IMR-90 (cell line): ENCODE results near the gene AGBL1. TPM values are rescaled to one million over a fixed set of nuclear protein-coding genes. Genes with fewer than 3 reads are reported as not detected.

Source experiments
- ATAC-seq: fragments of 200-7000 bp; cut with Tn5 transposase; 2 replicates; pipeline ENCODE4 v1.9.1; 2020; ENCODE audit warnings: low read depth, mild to moderate bottlenecking, moderate library complexity
- BruUV-seq: library from RNA; stranded (reverse); fragments of 400-500 nt; replicated peaks from 2 replicates; lab custom pipeline; 2021; lab: Mats Ljungman, UMichigan
- CTCF ChIA-PET: fragments of 300-600 bp; formaldehyde crosslinking; extraction: SDS; loops from one replicate; lab custom pipeline; 2021; ENCODE audit warnings: antibody characterized with exemption; lab: Yijun Ruan, JAX
- POLR2A ChIA-PET: fragments of 300-600 bp; sonication (Branson Sonifier 250); formaldehyde crosslinking; loops from one replicate; lab custom pipeline; 2022; ENCODE audit warnings: antibody characterized with exemption; ENCODE audit not compliant: unreplicated experiment; lab: Charles Lee
- DNase-seq: peaks from one replicate; pipeline ENCODE4 v3.0.0; 2013
- H2AFZ ChIP-seq: replicated peaks from 2 replicates; pipeline ENCODE3; 2013; ENCODE audit warnings: low read length, mild to moderate bottlenecking; ENCODE audit not compliant: poor library complexity
- H2AK5ac ChIP-seq: 2 replicates; pipeline ENCODE4 v1.6.1; 2013; ENCODE audit warnings: low read depth, low read length, inconsistent platforms
- H2AK9ac ChIP-seq: replicated peaks from 2 replicates; pipeline ENCODE3; 2013; ENCODE audit warnings: mild to moderate bottlenecking, low read depth, low read length, moderate library complexity; ENCODE audit not compliant: poor library complexity
- H2BK120ac ChIP-seq: 2 replicates; pipeline ENCODE4 v1.6.1; 2013; ENCODE audit warnings: low read depth, low read length, inconsistent platforms
- H2BK15ac ChIP-seq: 3 replicates; pipeline ENCODE4 v1.6.1; 2013; ENCODE audit warnings: low read depth, low read length, inconsistent platforms
- H2BK20ac ChIP-seq: 2 replicates; pipeline ENCODE4 v1.6.1; 2013; ENCODE audit warnings: low read depth, mild to moderate bottlenecking, inconsistent platforms, low read length, moderate library complexity
- H2BK5ac ChIP-seq: 2 replicates; pipeline ENCODE4 v1.6.1; 2013; ENCODE audit warnings: mild to moderate bottlenecking, low read depth, low read length, inconsistent platforms; ENCODE audit not compliant: poor library complexity, severe bottlenecking
- H3K14ac ChIP-seq: replicated peaks from 2 replicates; pipeline ENCODE4 v1.6.1; 2013; ENCODE audit warnings: low read depth, low read length, inconsistent platforms
- H3K18ac ChIP-seq: 2 replicates; pipeline ENCODE4 v1.6.1; 2013; ENCODE audit warnings: low read depth, low read length, control low read depth
- H3K23ac ChIP-seq: 2 replicates; pipeline ENCODE4 v1.6.1; 2013; ENCODE audit warnings: low read depth, low read length, inconsistent platforms
- H3K27ac ChIP-seq: 2 replicates; pipeline ENCODE4 v1.5.1; 2013; ENCODE audit warnings: mild to moderate bottlenecking, control low read depth, low read length; ENCODE audit not compliant: insufficient read depth
- H3K27me3 ChIP-seq: 2 replicates; pipeline ENCODE4 v1.6.1; 2013; ENCODE audit warnings: low read length; ENCODE audit not compliant: control insufficient read depth, insufficient read depth
- H3K36me3 ChIP-seq: 2 replicates; pipeline ENCODE4 v1.6.1; 2013; ENCODE audit warnings: low read length, mixed read lengths; ENCODE audit not compliant: control insufficient read depth, insufficient read depth
- H3K4ac ChIP-seq: 2 replicates; pipeline ENCODE4 v1.6.1; 2013; ENCODE audit warnings: low read depth, low read length, inconsistent platforms
- H3K4me1 ChIP-seq: 2 replicates; pipeline ENCODE4 v1.6.1; 2013; ENCODE audit warnings: low read length, mixed read lengths; ENCODE audit not compliant: control insufficient read depth, insufficient read depth
- H3K4me2 ChIP-seq: 2 replicates; pipeline ENCODE4 v1.6.1; 2013; ENCODE audit warnings: low read depth, mild to moderate bottlenecking, control low read depth, low read length, moderate library complexity
- H3K4me3 ChIP-seq: 2 replicates; pipeline ENCODE4 v1.5.1; 2013; ENCODE audit warnings: low read depth, mild to moderate bottlenecking, control low read depth, low read length, moderate library complexity; ENCODE audit not compliant: insufficient read depth
- H3K56ac ChIP-seq: 2 replicates; pipeline ENCODE4 v1.6.1; 2013; ENCODE audit warnings: low read length, inconsistent platforms; ENCODE audit not compliant: insufficient read depth; ENCODE audit errors: extremely low read depth
- H3K79me1 ChIP-seq, 2 experiments: 2 replicates each; pipeline ENCODE4 v1.6.1; 2013; ENCODE audit warnings: low read length in 2 of 2, inconsistent platforms in 1 of 2, low read depth in 1 of 2
- H3K9ac ChIP-seq: 2 replicates; pipeline ENCODE4 v1.6.1; 2013; ENCODE audit warnings: low read depth, low read length, control low read depth
- H3K9me1 ChIP-seq: 2 replicates; pipeline ENCODE4 v1.6.1; 2013; ENCODE audit warnings: low read length, inconsistent platforms; ENCODE audit not compliant: insufficient read depth
- H3K9me3 ChIP-seq: 2 replicates; pipeline ENCODE4 v1.6.1; 2013; ENCODE audit warnings: low read length; ENCODE audit not compliant: control insufficient read depth, insufficient read depth
- H4K20me1 ChIP-seq: 2 replicates; pipeline ENCODE4 v1.6.1; 2013; ENCODE audit warnings: low read length, inconsistent platforms; ENCODE audit not compliant: insufficient read depth
- H4K5ac ChIP-seq: 2 replicates; pipeline ENCODE4 v1.6.1; 2013; ENCODE audit warnings: mild to moderate bottlenecking, low read depth, low read length, control low read depth
- H4K8ac ChIP-seq, 2 experiments: 2 replicates each; pipeline ENCODE4 v1.6.1; 2013; ENCODE audit warnings: low read depth in 2 of 2, low read length in 2 of 2, control low read depth in 1 of 2, inconsistent platforms in 1 of 2
- H4K91ac ChIP-seq: 2 replicates; pipeline ENCODE4 v1.6.1; 2013; ENCODE audit warnings: low read depth, low read length, inconsistent platforms; ENCODE audit not compliant: insufficient read depth
- BHLHE40 ChIP-seq: fragments of 150-350 bp; IDR thresholded peaks from 2 replicates; pipeline ENCODE4 v1.6.1; 2016; ENCODE audit warnings: mild to moderate bottlenecking, low read depth, low read length
- CEBPB ChIP-seq: IDR thresholded peaks from 2 replicates; pipeline ENCODE4 v1.6.1; 2012; ENCODE audit warnings: low read depth, low read length, improper control_type of control experiment
- CHD1 ChIP-seq: IDR thresholded peaks from 2 replicates; pipeline ENCODE4 v1.6.1; 2012; ENCODE audit warnings: low read depth, low read length, improper control_type of control experiment
- FOS ChIP-seq: fragments of 150-350 bp; IDR thresholded peaks from 2 replicates; pipeline ENCODE4 v1.6.1; 2016; ENCODE audit warnings: low read depth, low read length
- MAZ ChIP-seq: IDR thresholded peaks from 2 replicates; pipeline ENCODE4 v1.6.1; 2012; ENCODE audit warnings: low read depth, mild to moderate bottlenecking, low read length, improper control_type of control experiment, moderate library complexity, borderline replicate concordance
- RAD21 ChIP-seq: IDR thresholded peaks from 2 replicates; pipeline ENCODE4 v1.6.1; 2012; ENCODE audit warnings: low read length, improper control_type of control experiment
- RCOR1 ChIP-seq: IDR thresholded peaks from 2 replicates; pipeline ENCODE4 v1.6.1; 2012; ENCODE audit warnings: mild to moderate bottlenecking, low read length, improper control_type of control experiment; ENCODE audit not compliant: insufficient replicate concordance
- SMC3 ChIP-seq: fragments of 150-350 bp; IDR thresholded peaks from 2 replicates; pipeline ENCODE4 v1.6.1; 2016; ENCODE audit warnings: low read depth, mild to moderate bottlenecking, antibody characterized with exemption, low read length, moderate library complexity
- WGBS, 2 experiments: methylation state at CpG; one replicate each; pipeline versions ENCODE4 v1.1.5 to v1.1.7; 2013; ENCODE audit warnings: missing lambda C conversion rate in 2 of 2; ENCODE audit not compliant: insufficient read length in 1 of 2; ENCODE audit errors: extremely low coverage in 2 of 2; 5-methylcytosine and 5-hydroxymethylcytosine counted together
- dilution Hi-C: fragments of 300-500 bp; cut with HindIII; formaldehyde crosslinking; loops from one replicate; pipeline ENCODE4 v1.14.3; 2018; ENCODE audit warnings: low sequenced_read_pairs; ENCODE audit not compliant: unreplicated experiment
- in situ Hi-C: fragments of 300-500 bp; cut with MboI; formaldehyde crosslinking; loops from 3 replicates; pipeline ENCODE4 v1.14.3; 2019; ENCODE audit warnings: low sequenced_read_pairs, inconsistent platforms, mixed read lengths
- intact Hi-C: fragments of 100-400 bp; cut with micrococcal nuclease; formaldehyde crosslinking; loops from 2 replicates; pipeline ENCODE4 v1.10.0; 2022
- polyA plus RNA-seq, 3 experiments: library from polyadenylated mRNA; depleted of rRNA; stranded (reverse); fragments of >200 nt; gene quantifications; 2 replicates each; pipeline ENCODE4 v1.2.3, GENCODE V29; 2012; ENCODE audit warnings: low replicate concordance in 1 of 3
- total RNA-seq: library from RNA; depleted of rRNA; stranded (reverse); fragments of >200 nt; gene quantifications from 2 replicates; pipeline ENCODE4 v1.2.3, GENCODE V29; 2012
- TF ChIP-seq, protein P1 (sequence below): fragments of 150-350 bp; IDR thresholded peaks from 2 replicates; pipeline ENCODE4 v1.6.1; 2016; ENCODE audit warnings: low read depth, mild to moderate bottlenecking, low read length, moderate library complexity, borderline replicate concordance
- TF ChIP-seq, protein P2 (sequence below): conservative IDR thresholded peaks from 2 replicates; pipeline ENCODE4 v1.5.1; 2012; ENCODE audit warnings: mild to moderate bottlenecking, low read depth, low read length, improper control_type of control experiment
- TF ChIP-seq, protein P3 (sequence below): fragments of 150-350 bp; IDR thresholded peaks from 2 replicates; pipeline ENCODE4 v1.6.1; 2017; ENCODE audit warnings: mild to moderate bottlenecking, antibody characterized with exemption, low read length, low read depth

Gene AGBL1
- total and polyA plus RNA-seq, 2 of the 4 experiments (the other 2 are of a cell fraction): not detected

DNA sequence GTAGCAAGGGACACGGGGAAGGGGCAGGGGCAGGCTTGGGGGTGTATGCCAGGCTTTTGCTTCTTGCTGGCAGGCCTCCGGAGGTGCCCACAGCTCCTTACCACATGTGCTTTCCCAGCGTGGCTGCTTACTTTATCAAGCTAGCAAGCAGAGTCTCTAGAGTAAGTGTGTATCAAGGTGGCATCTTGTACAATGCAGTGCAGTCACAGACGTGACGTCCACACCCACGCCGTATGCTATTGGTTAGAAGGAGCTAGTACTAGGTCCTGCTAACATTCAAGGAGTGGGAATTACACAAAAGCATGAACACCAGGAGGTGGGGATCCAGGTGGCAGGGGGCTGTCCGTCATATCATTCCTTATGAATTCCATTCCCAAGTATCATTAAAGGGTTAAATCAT is 15.3 kb upstream of the AGBL1 start:
- H2BK5ac ChIP-seq: no peak overlapping the region
- H3K9ac ChIP-seq: no peak overlapping the region
- in situ Hi-C loops: no loop called here
- no peak overlapping the region for H4K5ac ChIP-seq
- no peak overlapping the region for H3K4ac ChIP-seq
- no CpG with 5 or more reads among the region's 8 CpGs for WGBS, 2 experiments
- H4K20me1 ChIP-seq: no peaks in the 10 kb centered on the region
- H3K27ac ChIP-seq: no peak overlapping the region
- no peak overlapping the region for H3K14ac ChIP-seq
- no peak overlapping the region for H2BK20ac ChIP-seq
- H3K18ac ChIP-seq: no peak overlapping the region
- no TSS peak for BruUV-seq
- intact Hi-C loops: no loop called here
- H3K4me2 ChIP-seq: no peak overlapping the region
- no peaks in the 10 kb centered on the region for H3K27me3 ChIP-seq
- H3K79me1 ChIP-seq: no peaks in the 10 kb centered on the region
- no peak overlapping the region for H4K8ac ChIP-seq
- no peaks in the 10 kb centered on the region for H3K9me1 ChIP-seq
- no peak overlapping the region for H4K91ac ChIP-seq
- no peak overlapping the region for H2AK9ac ChIP-seq
- H3K4me3 ChIP-seq: no peak overlapping the region
- H3K4me1 ChIP-seq: no peaks in the 10 kb centered on the region
- H3K9me3 ChIP-seq: peaks cover 27% of the 10 kb centered on the region
- H2BK15ac ChIP-seq: no peak overlapping the region
- POLR2A ChIA-PET: no interaction called here
- H2BK120ac ChIP-seq: no peak overlapping the region
- dilution Hi-C loops: no loop called here
- TF ChIP-seq FOS (no peak), CEBPB (no peak), BHLHE40 (no peak), CHD1 (no peak), SMC3 (no peak), MAZ (no peak), RCOR1 (no peak), RAD21 (no peak)
- TF ChIP-seq, protein P1, sequence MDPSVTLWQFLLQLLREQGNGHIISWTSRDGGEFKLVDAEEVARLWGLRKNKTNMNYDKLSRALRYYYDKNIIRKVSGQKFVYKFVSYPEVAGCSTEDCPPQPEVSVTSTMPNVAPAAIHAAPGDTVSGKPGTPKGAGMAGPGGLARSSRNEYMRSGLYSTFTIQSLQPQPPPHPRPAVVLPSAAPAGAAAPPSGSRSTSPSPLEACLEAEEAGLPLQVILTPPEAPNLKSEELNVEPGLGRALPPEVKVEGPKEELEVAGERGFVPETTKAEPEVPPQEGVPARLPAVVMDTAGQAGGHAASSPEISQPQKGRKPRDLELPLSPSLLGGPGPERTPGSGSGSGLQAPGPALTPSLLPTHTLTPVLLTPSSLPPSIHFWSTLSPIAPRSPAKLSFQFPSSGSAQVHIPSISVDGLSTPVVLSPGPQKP: no peak
- TF ChIP-seq, protein P2, sequence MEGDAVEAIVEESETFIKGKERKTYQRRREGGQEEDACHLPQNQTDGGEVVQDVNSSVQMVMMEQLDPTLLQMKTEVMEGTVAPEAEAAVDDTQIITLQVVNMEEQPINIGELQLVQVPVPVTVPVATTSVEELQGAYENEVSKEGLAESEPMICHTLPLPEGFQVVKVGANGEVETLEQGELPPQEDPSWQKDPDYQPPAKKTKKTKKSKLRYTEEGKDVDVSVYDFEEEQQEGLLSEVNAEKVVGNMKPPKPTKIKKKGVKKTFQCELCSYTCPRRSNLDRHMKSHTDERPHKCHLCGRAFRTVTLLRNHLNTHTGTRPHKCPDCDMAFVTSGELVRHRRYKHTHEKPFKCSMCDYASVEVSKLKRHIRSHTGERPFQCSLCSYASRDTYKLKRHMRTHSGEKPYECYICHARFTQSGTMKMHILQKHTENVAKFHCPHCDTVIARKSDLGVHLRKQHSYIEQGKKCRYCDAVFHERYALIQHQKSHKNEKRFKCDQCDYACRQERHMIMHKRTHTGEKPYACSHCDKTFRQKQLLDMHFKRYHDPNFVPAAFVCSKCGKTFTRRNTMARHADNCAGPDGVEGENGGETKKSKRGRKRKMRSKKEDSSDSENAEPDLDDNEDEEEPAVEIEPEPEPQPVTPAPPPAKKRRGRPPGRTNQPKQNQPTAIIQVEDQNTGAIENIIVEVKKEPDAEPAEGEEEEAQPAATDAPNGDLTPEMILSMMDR: no peak
- TF ChIP-seq, protein P3, sequence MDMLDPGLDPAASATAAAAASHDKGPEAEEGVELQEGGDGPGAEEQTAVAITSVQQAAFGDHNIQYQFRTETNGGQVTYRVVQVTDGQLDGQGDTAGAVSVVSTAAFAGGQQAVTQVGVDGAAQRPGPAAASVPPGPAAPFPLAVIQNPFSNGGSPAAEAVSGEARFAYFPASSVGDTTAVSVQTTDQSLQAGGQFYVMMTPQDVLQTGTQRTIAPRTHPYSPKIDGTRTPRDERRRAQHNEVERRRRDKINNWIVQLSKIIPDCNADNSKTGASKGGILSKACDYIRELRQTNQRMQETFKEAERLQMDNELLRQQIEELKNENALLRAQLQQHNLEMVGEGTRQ: no peak
- no peak for ATAC-seq
- no peaks in the 10 kb centered on the region for H3K36me3 ChIP-seq
- H2AFZ ChIP-seq: no peak overlapping the region
- H3K23ac ChIP-seq: no peak overlapping the region
- no peak overlapping the region for H3K56ac ChIP-seq
- H2AK5ac ChIP-seq: no peak overlapping the region
- DNase-seq: no peak
- CTCF ChIA-PET: no interaction called here
